ENCODE data around the gene CCDC30.

GRCh38 chr1:42551180-42551579 is 88.1 kb downstream of the CCDC30 start:
- TF ChIP-seq CTCF (IDR thresholded peaks at IDR 0.05) = no peak
- TF ChIP-seq POLR2A (IDR thresholded peaks at IDR 0.05) = no peak
- TF ChIP-seq EP300 (IDR thresholded peaks at IDR 0.05) = no peak
- TF ChIP-seq POLR2AphosphoS5 (IDR thresholded peaks at IDR 0.05) = no peak

Data from sigmoid colon (tissue), 4 donors.